SK-N-SH (cell line): ENCODE results near the gene AUTS2. TPM values are rescaled to one million over a fixed set of nuclear protein-coding genes. Genes with fewer than 3 reads are reported as not detected.

Experiments used
- CTCF ChIA-PET: fragments of 300-600, 350-600 bp; formaldehyde crosslinking; extraction: SDS; loops from one replicate; lab custom pipeline; 2021; lab: Yijun Ruan, JAX
- POLR2A ChIA-PET: fragments of 350-600 bp; sonication (Branson Sonifier 250); formaldehyde crosslinking; extraction: SDS; loops from one replicate; lab custom pipeline; 2020; ENCODE audit warnings: antibody characterized with exemption, inconsistent platforms; lab: Yijun Ruan, JAX
- DNase-seq: peaks from one replicate; pipeline ENCODE4 v3.0.0; 2012
- H2AFZ ChIP-seq: fragments of 200-600 bp; sonication (generic); 2 replicates; pipeline ENCODE4 v1.8.1; 2016; ENCODE audit warnings: antibody characterized with exemption, mild to moderate bottlenecking, low read depth
- H3F3A ChIP-seq: fragments of 200-600 bp; sonication (generic); replicated peaks from 2 replicates; pipeline ENCODE3; 2016; ENCODE audit warnings: antibody characterized with exemption, mild to moderate bottlenecking; ENCODE audit not compliant: insufficient read depth
- H3K27ac ChIP-seq, 2 experiments: fragments of 200-500 bp in 1 of 2; fragments of 200-600 bp in 1 of 2; sonication (Bioruptor generic) in 1 of 2; sonication (generic), shearing (Covaris generic) in 1 of 2; 2 replicates each; pipeline versions ENCODE4 v1.5.1 to v1.6.1; 2014 to 2016; ENCODE audit warnings: low read depth in 2 of 2, inconsistent platforms in 1 of 2, low read length in 1 of 2, mild to moderate bottlenecking in 1 of 2, mixed read lengths in 1 of 2
- H3K27me3 ChIP-seq: fragments of 200-600 bp; sonication (generic), shearing (Covaris generic); 2 replicates; pipeline ENCODE4 v1.6.1; 2016; ENCODE audit warnings: mixed run types; ENCODE audit not compliant: insufficient read depth
- H3K36me3 ChIP-seq, 2 experiments: fragments of 200-500 bp in 1 of 2; fragments of 200-600 bp in 1 of 2; sonication (Bioruptor generic) in 1 of 2; sonication (generic) in 1 of 2; replicated peaks in 1 of 2; 2 replicates each; pipeline versions ENCODE3 to v1.5.1; 2014 to 2016; ENCODE audit warnings: low read length in 1 of 2, mild to moderate bottlenecking in 1 of 2; ENCODE audit not compliant: insufficient read depth in 2 of 2, control insufficient read depth in 1 of 2
- H3K4me1 ChIP-seq, 2 experiments: fragments of 200-500 bp in 1 of 2; fragments of 200-600 bp in 1 of 2; sonication (Bioruptor generic) in 1 of 2; sonication (generic), shearing (Covaris generic) in 1 of 2; 2 replicates each; pipeline versions ENCODE4 v1.5.1 to v1.6.1; 2014 to 2016; ENCODE audit warnings: low read depth in 1 of 2, low read length in 1 of 2, mixed run types in 1 of 2; ENCODE audit not compliant: insufficient read depth in 2 of 2, control insufficient read depth in 1 of 2
- H3K4me2 ChIP-seq: fragments of 200-600 bp; sonication (generic), shearing (Covaris generic); 2 replicates; pipeline ENCODE4 v1.6.1; 2017; ENCODE audit warnings: mixed run types
- H3K4me3 ChIP-seq, 2 experiments: fragments of 200-500 bp in 1 of 2; fragments of 200-600 bp in 1 of 2; sonication (Bioruptor generic) in 1 of 2; sonication (generic), shearing (Covaris generic) in 1 of 2; 2 replicates each; pipeline versions ENCODE4 v1.5.1 to v1.8.1; 2014 to 2016; ENCODE audit warnings: low read depth in 2 of 2, inconsistent platforms in 1 of 2, low read length in 1 of 2, mild to moderate bottlenecking in 1 of 2, mixed read lengths in 1 of 2, moderate library complexity in 1 of 2
- H3K79me2 ChIP-seq: fragments of 200-600 bp; sonication (generic); 2 replicates; pipeline ENCODE4 v1.8.1; 2017; ENCODE audit warnings: mild to moderate bottlenecking; ENCODE audit not compliant: insufficient read depth
- H3K9ac ChIP-seq: fragments of 200-600 bp; sonication (generic); 2 replicates; pipeline ENCODE4 v1.6.1; 2017; ENCODE audit warnings: mixed run types
- H3K9me2 ChIP-seq: fragments of 200-600 bp; sonication (generic); 2 replicates; pipeline ENCODE4 v1.6.1; 2017; ENCODE audit warnings: mixed run types
- H3K9me3 ChIP-seq: fragments of 200-600 bp; sonication (generic); 2 replicates; pipeline ENCODE4 v1.6.1; 2017; ENCODE audit warnings: mixed run types, mild to moderate bottlenecking, moderate library complexity
- H4K20me1 ChIP-seq: fragments of 200-600 bp; sonication (generic); 2 replicates; pipeline ENCODE4 v1.6.1; 2017; ENCODE audit warnings: mild to moderate bottlenecking, mixed run types; ENCODE audit not compliant: insufficient read depth
- CHD2 ChIP-seq: fragments of 150-350 bp; IDR thresholded peaks from 2 replicates; pipeline ENCODE4 v1.6.1; 2018; ENCODE audit warnings: low read length; ENCODE audit not compliant: partially characterized antibody
- ELF1 ChIP-seq: IDR thresholded peaks from 2 replicates; pipeline ENCODE4 v1.4.0; 2012
- FOSL2 ChIP-seq: IDR thresholded peaks from 2 replicates; pipeline ENCODE4 v1.4.0; 2012; ENCODE audit warnings: low read depth, mild to moderate bottlenecking, moderate library complexity, borderline replicate concordance
- FOXM1 ChIP-seq: IDR thresholded peaks from 2 replicates; pipeline ENCODE4 v1.4.0; 2012; ENCODE audit warnings: low read depth, mild to moderate bottlenecking
- MEF2A ChIP-seq: IDR thresholded peaks from 2 replicates; pipeline ENCODE4 v1.4.0; 2012; ENCODE audit warnings: low read depth, borderline replicate concordance
- NRF1 ChIP-seq: IDR thresholded peaks from 2 replicates; pipeline ENCODE4 v1.6.1; 2012; ENCODE audit warnings: low read depth, mild to moderate bottlenecking, low read length
- POLR2AphosphoS5 ChIP-seq: IDR thresholded peaks from 2 replicates; pipeline ENCODE4 v1.6.1; 2012; ENCODE audit warnings: low read depth, low read length
- RCOR1 ChIP-seq: fragments of 150-350 bp; IDR thresholded peaks from 2 replicates; pipeline ENCODE4 v1.6.1; 2017; ENCODE audit warnings: antibody characterized with exemption, low read length
- RFX5 ChIP-seq: IDR thresholded peaks from 2 replicates; pipeline ENCODE4 v1.6.1; 2012; ENCODE audit warnings: mild to moderate bottlenecking, improper control_type of control experiment, low read length
- RXRA ChIP-seq: IDR thresholded peaks from 2 replicates; pipeline ENCODE4 v1.4.0; 2012; ENCODE audit warnings: low read depth, mild to moderate bottlenecking, borderline replicate concordance
- SMC3 ChIP-seq: IDR thresholded peaks from 2 replicates; pipeline ENCODE4 v1.6.1; 2012; ENCODE audit warnings: low read depth, low read length, improper control_type of control experiment
- TAF1 ChIP-seq: IDR thresholded peaks from 2 replicates; pipeline ENCODE4 v1.6.1; 2012; ENCODE audit warnings: low read depth, mild to moderate bottlenecking, low read length, moderate library complexity, borderline replicate concordance
- TCF12 ChIP-seq: IDR thresholded peaks from 2 replicates; pipeline ENCODE4 v1.4.0; 2012
- YY1 ChIP-seq: IDR thresholded peaks from 2 replicates; pipeline ENCODE4 v1.4.0; 2012; ENCODE audit warnings: low read depth, mild to moderate bottlenecking
- WGBS: methylation state at CpG from one replicate; pipeline ENCODE4 v1.1.6; 2017; ENCODE audit warnings: low lambda C conversion rate; 5-methylcytosine and 5-hydroxymethylcytosine counted together
- polyA plus RNA-seq, 3 experiments: library from polyadenylated mRNA; depleted of rRNA; stranded (reverse); fragments of >200 nt; gene quantifications; 2 replicates each; pipeline ENCODE4 v1.2.3, GENCODE V29; 2012
- TF ChIP-seq, protein P1 (sequence below): IDR thresholded peaks from 2 replicates; pipeline ENCODE4; 2012
- TF ChIP-seq, protein P2 (sequence below): fragments of 150-350 bp; IDR thresholded peaks from 2 replicates; pipeline ENCODE4 v1.6.1; 2016; ENCODE audit warnings: mild to moderate bottlenecking, low read depth, low read length
- TF ChIP-seq, protein P3 (sequence below): fragments of 200-600 bp; sonication (generic); IDR thresholded peaks from 2 replicates; pipeline ENCODE4 v1.6.1; 2017; ENCODE audit warnings: antibody characterized with exemption, mild to moderate bottlenecking, moderate library complexity
- TF ChIP-seq, protein P4 (sequence below): IDR thresholded peaks from 2 replicates; pipeline ENCODE4 v1.4.0; 2012; ENCODE audit warnings: low read depth
- TF ChIP-seq, protein P5 (sequence below): IDR thresholded peaks from 2 replicates; pipeline ENCODE4 v1.4.0; 2012; ENCODE audit warnings: low read depth, borderline replicate concordance

The AUTS2 gene
- polyA plus RNA-seq, 1 of the 3 experiments (the other 2 are of a cell fraction), result 15.6 TPM

DNA sequence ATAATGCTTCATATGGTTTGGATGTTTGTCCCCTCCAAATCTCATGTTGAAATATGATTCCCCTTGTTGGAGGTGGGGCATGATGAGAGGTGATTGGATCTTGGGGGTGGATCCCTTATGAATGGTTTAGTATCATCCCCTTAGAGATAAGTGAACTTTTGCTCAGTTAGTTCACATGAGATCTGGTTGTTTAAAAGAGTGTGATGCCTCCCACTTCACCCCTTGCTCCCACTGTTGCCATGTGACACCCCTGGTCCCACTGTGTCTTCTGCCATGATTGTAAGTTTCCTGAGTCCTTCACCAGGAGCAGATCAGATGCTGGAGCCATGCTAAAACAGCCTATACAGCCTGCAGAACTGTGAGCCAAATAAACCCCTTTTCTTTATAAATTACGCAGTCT lies 13.1 kb upstream of the AUTS2 start:
- WGBS, result 91% methylated on average over 1 of the region's 1 CpG
- Histone ChIP-seq H3K9me3 (no peaks in the 10 kb centered on the region), H3K9ac (no peak overlapping the region), H3K4me2 (no peak overlapping the region), H3K27ac (no peak overlapping the region), H2AFZ (no peak overlapping the region), H3F3A (no peaks in the 10 kb centered on the region), H3K4me1 (no peaks in the 10 kb centered on the region), H4K20me1 (no peaks in the 10 kb centered on the region), H3K4me3 (no peak overlapping the region), H3K27me3 (no peaks in the 10 kb centered on the region; the same call in 1 of the 2 replicates), H3K36me3 (no peaks in the 10 kb centered on the region), H3K79me2 (no peaks in the 10 kb centered on the region), H3K9me2 (no peaks in the 10 kb centered on the region)
- ChIA-PET POLR2A (no interaction called here), CTCF (no interaction called here)
- DNase-seq, result no peak
- TF ChIP-seq TCF12 (no peak), RXRA (no peak), POLR2AphosphoS5 (no peak), RFX5 (no peak), YY1 (no peak)

DNA sequence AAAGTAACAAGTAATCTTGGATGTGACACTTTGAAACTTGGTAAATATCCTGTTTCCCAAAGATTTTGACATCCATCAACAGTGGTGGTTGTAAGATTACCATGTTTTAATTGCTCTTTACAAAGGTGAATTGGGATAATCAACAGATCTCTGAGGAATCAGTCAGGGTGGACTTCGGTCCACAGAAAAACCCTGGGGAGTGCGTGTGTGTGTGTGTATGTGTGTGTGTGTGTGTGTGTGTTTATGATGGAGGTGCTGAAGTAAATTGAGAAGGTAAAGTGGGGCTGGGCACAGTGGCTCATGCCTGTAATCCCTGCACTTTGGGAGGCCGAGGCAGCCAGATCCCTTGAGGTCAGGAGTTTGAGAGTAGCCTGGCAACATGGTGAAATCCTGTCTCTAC lies 12.0 kb upstream of the AUTS2 start:
- H3K4me1 ChIP-seq, result no peaks in the 10 kb centered on the region
- H3K27ac ChIP-seq, result no peak overlapping the region
- H4K20me1 ChIP-seq, result no peaks in the 10 kb centered on the region
- no peak overlapping the region for H3K4me3 ChIP-seq
- H3K4me2 ChIP-seq, result no peak overlapping the region
- no peak overlapping the region for H3K9ac ChIP-seq
- CTCF ChIA-PET, result no interaction called here
- TF ChIP-seq, protein P1, sequence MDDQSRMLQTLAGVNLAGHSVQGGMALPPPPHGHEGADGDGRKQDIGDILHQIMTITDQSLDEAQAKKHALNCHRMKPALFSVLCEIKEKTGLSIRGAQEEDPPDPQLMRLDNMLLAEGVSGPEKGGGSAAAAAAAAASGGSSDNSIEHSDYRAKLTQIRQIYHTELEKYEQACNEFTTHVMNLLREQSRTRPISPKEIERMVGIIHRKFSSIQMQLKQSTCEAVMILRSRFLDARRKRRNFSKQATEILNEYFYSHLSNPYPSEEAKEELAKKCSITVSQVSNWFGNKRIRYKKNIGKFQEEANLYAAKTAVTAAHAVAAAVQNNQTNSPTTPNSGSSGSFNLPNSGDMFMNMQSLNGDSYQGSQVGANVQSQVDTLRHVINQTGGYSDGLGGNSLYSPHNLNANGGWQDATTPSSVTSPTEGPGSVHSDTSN, result no peak
- TF ChIP-seq RFX5 (no peak), ELF1 (no peak), FOXM1 (no peak), YY1 (no peak), TAF1 (no peak), FOSL2 (no peak), SMC3 (no peak), CHD2 (no peak), RCOR1 (no peak), MEF2A (no peak), NRF1 (no peak)
- TF ChIP-seq, protein P2, sequence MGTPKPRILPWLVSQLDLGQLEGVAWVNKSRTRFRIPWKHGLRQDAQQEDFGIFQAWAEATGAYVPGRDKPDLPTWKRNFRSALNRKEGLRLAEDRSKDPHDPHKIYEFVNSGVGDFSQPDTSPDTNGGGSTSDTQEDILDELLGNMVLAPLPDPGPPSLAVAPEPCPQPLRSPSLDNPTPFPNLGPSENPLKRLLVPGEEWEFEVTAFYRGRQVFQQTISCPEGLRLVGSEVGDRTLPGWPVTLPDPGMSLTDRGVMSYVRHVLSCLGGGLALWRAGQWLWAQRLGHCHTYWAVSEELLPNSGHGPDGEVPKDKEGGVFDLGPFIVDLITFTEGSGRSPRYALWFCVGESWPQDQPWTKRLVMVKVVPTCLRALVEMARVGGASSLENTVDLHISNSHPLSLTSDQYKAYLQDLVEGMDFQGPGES, result no peak
- TF ChIP-seq, protein P3, sequence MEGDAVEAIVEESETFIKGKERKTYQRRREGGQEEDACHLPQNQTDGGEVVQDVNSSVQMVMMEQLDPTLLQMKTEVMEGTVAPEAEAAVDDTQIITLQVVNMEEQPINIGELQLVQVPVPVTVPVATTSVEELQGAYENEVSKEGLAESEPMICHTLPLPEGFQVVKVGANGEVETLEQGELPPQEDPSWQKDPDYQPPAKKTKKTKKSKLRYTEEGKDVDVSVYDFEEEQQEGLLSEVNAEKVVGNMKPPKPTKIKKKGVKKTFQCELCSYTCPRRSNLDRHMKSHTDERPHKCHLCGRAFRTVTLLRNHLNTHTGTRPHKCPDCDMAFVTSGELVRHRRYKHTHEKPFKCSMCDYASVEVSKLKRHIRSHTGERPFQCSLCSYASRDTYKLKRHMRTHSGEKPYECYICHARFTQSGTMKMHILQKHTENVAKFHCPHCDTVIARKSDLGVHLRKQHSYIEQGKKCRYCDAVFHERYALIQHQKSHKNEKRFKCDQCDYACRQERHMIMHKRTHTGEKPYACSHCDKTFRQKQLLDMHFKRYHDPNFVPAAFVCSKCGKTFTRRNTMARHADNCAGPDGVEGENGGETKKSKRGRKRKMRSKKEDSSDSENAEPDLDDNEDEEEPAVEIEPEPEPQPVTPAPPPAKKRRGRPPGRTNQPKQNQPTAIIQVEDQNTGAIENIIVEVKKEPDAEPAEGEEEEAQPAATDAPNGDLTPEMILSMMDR, result no peak
- TF ChIP-seq, protein P4, sequence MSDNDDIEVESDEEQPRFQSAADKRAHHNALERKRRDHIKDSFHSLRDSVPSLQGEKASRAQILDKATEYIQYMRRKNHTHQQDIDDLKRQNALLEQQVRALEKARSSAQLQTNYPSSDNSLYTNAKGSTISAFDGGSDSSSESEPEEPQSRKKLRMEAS, result no peak
- TF ChIP-seq, protein P5, sequence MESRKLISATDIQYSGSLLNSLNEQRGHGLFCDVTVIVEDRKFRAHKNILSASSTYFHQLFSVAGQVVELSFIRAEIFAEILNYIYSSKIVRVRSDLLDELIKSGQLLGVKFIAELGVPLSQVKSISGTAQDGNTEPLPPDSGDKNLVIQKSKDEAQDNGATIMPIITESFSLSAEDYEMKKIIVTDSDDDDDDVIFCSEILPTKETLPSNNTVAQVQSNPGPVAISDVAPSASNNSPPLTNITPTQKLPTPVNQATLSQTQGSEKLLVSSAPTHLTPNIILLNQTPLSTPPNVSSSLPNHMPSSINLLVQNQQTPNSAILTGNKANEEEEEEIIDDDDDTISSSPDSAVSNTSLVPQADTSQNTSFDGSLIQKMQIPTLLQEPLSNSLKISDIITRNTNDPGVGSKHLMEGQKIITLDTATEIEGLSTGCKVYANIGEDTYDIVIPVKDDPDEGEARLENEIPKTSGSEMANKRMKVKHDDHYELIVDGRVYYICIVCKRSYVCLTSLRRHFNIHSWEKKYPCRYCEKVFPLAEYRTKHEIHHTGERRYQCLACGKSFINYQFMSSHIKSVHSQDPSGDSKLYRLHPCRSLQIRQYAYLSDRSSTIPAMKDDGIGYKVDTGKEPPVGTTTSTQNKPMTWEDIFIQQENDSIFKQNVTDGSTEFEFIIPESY, result no peak
- no peaks in the 10 kb centered on the region; the same call in 1 of the 2 replicates for H3K27me3 ChIP-seq
- no peaks in the 10 kb centered on the region for H3F3A ChIP-seq
- H3K9me3 ChIP-seq, result no peaks in the 10 kb centered on the region
- no peaks in the 10 kb centered on the region for H3K79me2 ChIP-seq
- no peak for DNase-seq
- POLR2A ChIA-PET, result no interaction called here
- no peak overlapping the region for H2AFZ ChIP-seq
- WGBS, result 71% methylated on average over 3 of the region's 3 CpGs
- no peaks in the 10 kb centered on the region for H3K9me2 ChIP-seq
- no peaks in the 10 kb centered on the region for H3K36me3 ChIP-seq
